Measurements from ENCODE around the gene CEP250. TPM values are rescaled to one million over a fixed set of nuclear protein-coding genes. Genes with fewer than 3 reads are reported as not detected.
"Not testable (repeated sequence)": the region's sequence is repeated elsewhere in the genome, so short reads cannot be mapped to it uniquely, and the experiment has no call there.

Gene CEP250
- total RNA-seq, 1 experiment from 2014 or later = 41.0 TPM

GRCh38 chr20:35541783-35542662 lies 86.6 kb downstream of the CEP250 start, which contains the start of gene ERGIC3:
Gene ERGIC3 (plus strand): TSS chr20:35542078. CDS start chr20:35542098, 20 bp downstream.
- peaks cover 21% of the 10 kb centered on the region for H3K36me3 Mint-ChIP-seq (ENCODE audit: insufficient read depth, unreplicated experiment)
- DNase-seq (ENCODE audit: unreplicated experiment) = peak; percentile 95
- intact Hi-C loops (cut with micrococcal nuclease) = no loop called here
- TF ChIP-seq, protein P1, sequence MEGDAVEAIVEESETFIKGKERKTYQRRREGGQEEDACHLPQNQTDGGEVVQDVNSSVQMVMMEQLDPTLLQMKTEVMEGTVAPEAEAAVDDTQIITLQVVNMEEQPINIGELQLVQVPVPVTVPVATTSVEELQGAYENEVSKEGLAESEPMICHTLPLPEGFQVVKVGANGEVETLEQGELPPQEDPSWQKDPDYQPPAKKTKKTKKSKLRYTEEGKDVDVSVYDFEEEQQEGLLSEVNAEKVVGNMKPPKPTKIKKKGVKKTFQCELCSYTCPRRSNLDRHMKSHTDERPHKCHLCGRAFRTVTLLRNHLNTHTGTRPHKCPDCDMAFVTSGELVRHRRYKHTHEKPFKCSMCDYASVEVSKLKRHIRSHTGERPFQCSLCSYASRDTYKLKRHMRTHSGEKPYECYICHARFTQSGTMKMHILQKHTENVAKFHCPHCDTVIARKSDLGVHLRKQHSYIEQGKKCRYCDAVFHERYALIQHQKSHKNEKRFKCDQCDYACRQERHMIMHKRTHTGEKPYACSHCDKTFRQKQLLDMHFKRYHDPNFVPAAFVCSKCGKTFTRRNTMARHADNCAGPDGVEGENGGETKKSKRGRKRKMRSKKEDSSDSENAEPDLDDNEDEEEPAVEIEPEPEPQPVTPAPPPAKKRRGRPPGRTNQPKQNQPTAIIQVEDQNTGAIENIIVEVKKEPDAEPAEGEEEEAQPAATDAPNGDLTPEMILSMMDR (IDR thresholded peaks at IDR 0.05; ENCODE audit: unreplicated experiment) = no peak
- H3K4me1 Mint-ChIP-seq (ENCODE audit: insufficient read depth, unreplicated experiment) = peaks cover 7% of the 10 kb centered on the region
- ChIA-PET POLR2A (interaction anchor here (0.6 to 2.1 kb wide), 16 partner anchors 9 to 236 kb away, joined by 3 to 16 read pairs (median 4); partner anchors contain the start of genes C20orf173, CPNE1, NFS1 and RBM12), CTCF (interaction anchor here (0.6 to 2.3 kb wide), 9 partner anchors 11 to 583 kb away, joined by 3 to 8 read pairs (median 3); no protein-coding TSS in a partner anchor)
- BruUV-seq (replicated peaks) = TSS peak; percentile 60
- H3K27me3 Mint-ChIP-seq (ENCODE audit: insufficient read depth, unreplicated experiment) = no peaks in the 10 kb centered on the region
- peak within 1 kb of the TSS; percentile 91 for H3K27ac Mint-ChIP-seq (ENCODE audit: low read depth, unreplicated experiment)
- H3K4me3 Mint-ChIP-seq (ENCODE audit: unreplicated experiment) = peak within 1 kb of the TSS; percentile 91
- no peaks in the 10 kb centered on the region for H3K9me3 Mint-ChIP-seq (ENCODE audit: unreplicated experiment)

GRCh38 chr20:35542990-35543389 lies 87.6 kb downstream of the CEP250 start:
- H3K27me3 Mint-ChIP-seq (ENCODE audit: insufficient read depth, unreplicated experiment) = no peaks in the 10 kb centered on the region
- ChIA-PET POLR2A (interaction anchor here (0.5 to 2.1 kb wide), 6 partner anchors 8 to 200 kb away, joined by 3 to 16 read pairs (median 4); no protein-coding TSS in a partner anchor), CTCF (interaction anchor here (0.7 to 1.2 kb wide), 4 partner anchors 11 to 222 kb away, joined by 3 to 6 read pairs (median 4); no protein-coding TSS in a partner anchor)
- BruUV-seq (replicated peaks) = no TSS peak
- DNase-seq (ENCODE audit: unreplicated experiment) = no peak
- intact Hi-C loops (cut with micrococcal nuclease) = no loop called here
- H3K4me3 Mint-ChIP-seq (ENCODE audit: unreplicated experiment) = peak overlapping the region; percentile 91
- H3K36me3 Mint-ChIP-seq (ENCODE audit: insufficient read depth, unreplicated experiment) = peaks cover 21% of the 10 kb centered on the region
- no peak overlapping the region for H3K27ac Mint-ChIP-seq (ENCODE audit: low read depth, unreplicated experiment)
- TF ChIP-seq, protein P1 (IDR thresholded peaks at IDR 0.05; ENCODE audit: unreplicated experiment) = no peak
- peaks cover 7% of the 10 kb centered on the region for H3K4me1 Mint-ChIP-seq (ENCODE audit: insufficient read depth, unreplicated experiment)
- H3K9me3 Mint-ChIP-seq (ENCODE audit: unreplicated experiment) = no peaks in the 10 kb centered on the region

DNA sequence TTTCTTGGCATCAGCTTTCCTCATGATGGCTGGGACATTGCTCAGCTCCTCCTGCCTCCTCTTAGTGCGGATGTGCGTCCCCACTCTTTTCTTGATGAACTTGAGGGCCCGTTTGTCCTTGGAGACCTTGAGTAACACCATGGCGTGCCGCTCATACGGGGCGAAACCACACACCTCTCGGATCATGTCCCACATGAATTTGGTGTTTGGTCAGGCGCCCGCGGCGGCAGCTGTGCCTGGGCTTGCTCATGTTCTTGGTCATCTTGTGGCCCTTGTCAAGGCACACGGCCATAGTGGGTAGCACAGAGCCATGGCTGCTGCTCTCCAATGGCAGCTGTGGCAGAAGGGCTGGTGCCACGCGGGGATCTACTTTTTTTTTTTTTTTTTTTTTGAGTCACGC lies 89.0 kb downstream of the CEP250 start:
- Mint-ChIP-seq H3K27ac (ENCODE audit: low read depth, unreplicated experiment) (no peak overlapping the region), H3K36me3 (ENCODE audit: insufficient read depth, unreplicated experiment) (peaks cover 34% of the 10 kb centered on the region), H3K4me1 (ENCODE audit: insufficient read depth, unreplicated experiment) (peaks cover 7% of the 10 kb centered on the region), H3K27me3 (ENCODE audit: insufficient read depth, unreplicated experiment) (no peaks in the 10 kb centered on the region), H3K9me3 (ENCODE audit: unreplicated experiment) (no peaks in the 10 kb centered on the region), H3K4me3 (ENCODE audit: unreplicated experiment) (no peak overlapping the region)
- ChIA-PET POLR2A (no interaction called here), CTCF (interaction anchor here (0.7 kb wide), 1 partner anchor 1353 kb away, joined by 3 read pairs; no protein-coding TSS in a partner anchor)
- DNase-seq (ENCODE audit: unreplicated experiment) = no peak
- BruUV-seq (replicated peaks) = no TSS peak
- TF ChIP-seq, protein P1 (IDR thresholded peaks at IDR 0.05; ENCODE audit: unreplicated experiment) = no peak
- intact Hi-C loops (cut with micrococcal nuclease) = no loop called here

GRCh38 chr20:35544941-35545340 lies 89.5 kb downstream of the CEP250 start:
- H3K27me3 Mint-ChIP-seq (ENCODE audit: insufficient read depth, unreplicated experiment); intact Hi-C loops (cut with micrococcal nuclease); BruUV-seq (replicated peaks); H3K4me1 Mint-ChIP-seq (ENCODE audit: insufficient read depth, unreplicated experiment); H3K27ac Mint-ChIP-seq (ENCODE audit: low read depth, unreplicated experiment); POLR2A ChIA-PET; H3K9me3 Mint-ChIP-seq (ENCODE audit: unreplicated experiment); H3K4me3 Mint-ChIP-seq (ENCODE audit: unreplicated experiment): not testable (repeated sequence)
- peaks cover 34% of the 10 kb centered on the region for H3K36me3 Mint-ChIP-seq (ENCODE audit: insufficient read depth, unreplicated experiment)
- CTCF ChIA-PET = interaction anchor here (0.5 to 1.1 kb wide), 2 partner anchors 9 to 22 kb away, joined by 3 read pairs; no protein-coding TSS in a partner anchor
- DNase-seq (ENCODE audit: unreplicated experiment) = peak; percentile 19

Measured in MCF 10A (cell line).